ENCODE results near the gene MANSC1.
A peak's percentile ranks its signal among the peaks of the same experiment; 100 is the strongest.
"Not testable (repeated sequence)": the region's sequence is repeated elsewhere in the genome, so short reads cannot be mapped to it uniquely, and the experiment has no call there.

MANSC1 gene

DNA sequence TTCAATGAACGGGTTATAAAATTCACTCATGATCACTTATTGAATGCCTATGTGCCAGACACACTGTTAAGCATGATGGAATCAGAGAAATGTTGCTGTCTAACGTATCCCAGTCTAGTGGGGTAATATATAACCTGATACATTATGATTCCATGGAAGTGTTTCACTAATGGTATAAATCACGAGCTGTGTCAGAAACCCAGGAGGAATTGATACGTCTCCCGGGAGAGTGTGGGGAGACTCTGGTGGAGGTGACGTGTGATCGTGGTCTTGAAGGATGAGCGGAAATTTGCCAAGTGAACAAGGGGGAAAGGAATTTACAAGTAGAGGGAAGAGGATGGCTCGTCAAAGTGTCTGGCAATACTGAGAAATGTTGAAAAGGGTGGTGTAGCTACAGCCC is 26.5 kb downstream of the MANSC1 start:
- no peak for DNase-seq (ENCODE audit: low read depth)

- DNase-seq (ENCODE audit: low read depth) = no peak
Measured at GRCh38 chr12:12323118-12323517, 26.9 kb downstream of the MANSC1 start.

- DNase-seq (ENCODE audit: low read depth) = peak; percentile 29
Measured at GRCh38 chr12:12319451-12320183, 30.4 kb downstream of the MANSC1 start.

DNA sequence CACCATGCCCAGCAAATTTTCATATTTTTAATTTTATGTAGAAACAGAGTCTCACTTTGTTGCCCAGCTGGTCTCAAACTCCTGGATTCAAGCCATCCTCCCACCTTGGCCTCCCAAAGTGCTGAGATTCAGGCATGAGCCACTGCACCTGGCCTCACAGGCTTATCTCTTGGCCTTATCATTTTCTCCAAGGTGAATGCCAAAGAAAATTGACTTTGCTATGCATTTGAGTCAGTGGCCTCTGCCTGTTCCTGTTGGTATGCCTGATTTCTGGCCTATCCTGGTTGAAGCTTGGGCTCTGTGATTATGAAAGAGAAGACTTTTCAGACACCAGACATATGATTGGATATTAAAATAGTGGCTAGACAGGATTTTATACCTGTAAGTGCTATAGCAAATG is 34.2 kb downstream of the MANSC1 start:
- DNase-seq (ENCODE audit: low read depth) = no peak

DNA sequence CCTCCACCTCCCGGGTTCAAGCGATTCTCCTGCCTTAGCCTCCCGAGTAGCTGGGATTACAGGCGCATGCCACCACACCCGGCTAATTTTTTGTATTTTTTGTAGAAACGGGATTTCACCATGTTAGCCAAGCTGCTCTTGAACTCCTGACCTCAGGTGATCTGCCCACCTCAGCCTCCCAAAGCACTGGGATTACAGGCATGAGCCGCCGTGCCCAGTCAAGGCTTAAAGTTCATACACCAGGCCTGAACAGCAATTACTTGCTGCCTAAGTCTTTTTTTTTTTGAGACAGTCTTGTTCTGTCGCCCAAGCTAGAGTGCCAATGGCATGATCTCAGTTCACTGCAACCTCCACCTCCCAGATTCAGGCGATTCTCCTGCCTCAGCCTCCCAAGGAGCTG is 39.3 kb downstream of the MANSC1 start:
- DNase-seq (ENCODE audit: low read depth) = not testable (repeated sequence)

DNA sequence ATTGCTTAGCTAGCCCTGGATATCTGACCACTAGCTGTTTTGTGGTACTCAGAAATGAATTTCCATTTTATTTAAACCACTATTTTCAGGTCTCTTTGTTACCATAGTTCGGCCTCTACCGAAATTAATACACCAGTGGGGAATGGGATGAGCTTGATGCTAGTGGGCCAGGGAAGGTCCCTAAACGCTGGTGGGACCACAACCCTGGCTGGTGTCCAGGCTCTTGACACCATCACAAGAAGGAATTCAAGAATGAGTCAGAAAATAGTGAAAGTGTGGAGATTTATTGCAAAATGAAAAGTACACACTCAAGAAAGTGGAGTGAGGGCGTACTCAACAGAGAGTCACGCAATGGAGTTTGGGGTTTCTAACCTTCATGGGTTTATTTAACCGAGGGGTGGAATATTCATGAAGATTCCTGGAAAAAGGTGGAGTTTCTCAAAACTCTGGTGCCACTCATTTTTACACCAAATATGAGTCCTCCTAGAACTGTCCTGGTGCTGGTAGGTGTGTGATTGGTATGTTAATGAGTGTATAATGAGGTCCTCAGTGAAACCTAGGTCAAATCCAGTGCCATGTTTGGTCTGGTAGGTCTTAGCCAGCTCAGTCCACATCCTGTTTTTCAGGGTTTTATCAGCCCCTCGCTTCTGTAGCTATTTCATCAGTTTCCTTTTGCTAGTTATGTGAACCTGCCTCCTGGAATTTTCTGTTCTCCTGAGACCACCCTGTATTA is 44.3 kb downstream of the MANSC1 start:
- DNase-seq (ENCODE audit: low read depth) = peak; percentile 8

GRCh38 chr12:12302976-12303375 is 47.1 kb downstream of the MANSC1 start:
- DNase-seq (ENCODE audit: low read depth) = no peak

DNA sequence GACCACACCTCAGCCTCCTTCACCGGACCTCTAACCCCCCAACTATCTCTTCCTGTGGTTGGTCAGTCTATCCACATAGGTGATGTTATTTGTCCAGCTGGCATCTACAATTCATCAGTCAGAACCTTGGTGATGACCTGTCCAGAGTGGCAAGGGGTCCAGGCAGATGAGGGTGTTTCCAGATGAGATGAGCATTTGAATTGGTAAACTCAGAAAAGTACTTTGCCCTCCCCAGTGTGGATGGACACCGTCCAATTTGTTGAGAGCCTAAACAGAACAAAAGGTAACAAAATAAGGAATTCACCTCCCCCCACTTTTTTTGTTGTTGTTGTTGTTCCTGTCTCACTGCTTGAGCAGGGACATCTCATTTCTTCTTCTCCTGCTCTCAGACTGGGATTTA is 48.9 kb downstream of the MANSC1 start:
- no peak for DNase-seq (ENCODE audit: low read depth)

- DNase-seq (ENCODE audit: low read depth) = no peak
Measured at GRCh38 chr12:12297201-12297830, 52.7 kb downstream of the MANSC1 start.

DNA sequence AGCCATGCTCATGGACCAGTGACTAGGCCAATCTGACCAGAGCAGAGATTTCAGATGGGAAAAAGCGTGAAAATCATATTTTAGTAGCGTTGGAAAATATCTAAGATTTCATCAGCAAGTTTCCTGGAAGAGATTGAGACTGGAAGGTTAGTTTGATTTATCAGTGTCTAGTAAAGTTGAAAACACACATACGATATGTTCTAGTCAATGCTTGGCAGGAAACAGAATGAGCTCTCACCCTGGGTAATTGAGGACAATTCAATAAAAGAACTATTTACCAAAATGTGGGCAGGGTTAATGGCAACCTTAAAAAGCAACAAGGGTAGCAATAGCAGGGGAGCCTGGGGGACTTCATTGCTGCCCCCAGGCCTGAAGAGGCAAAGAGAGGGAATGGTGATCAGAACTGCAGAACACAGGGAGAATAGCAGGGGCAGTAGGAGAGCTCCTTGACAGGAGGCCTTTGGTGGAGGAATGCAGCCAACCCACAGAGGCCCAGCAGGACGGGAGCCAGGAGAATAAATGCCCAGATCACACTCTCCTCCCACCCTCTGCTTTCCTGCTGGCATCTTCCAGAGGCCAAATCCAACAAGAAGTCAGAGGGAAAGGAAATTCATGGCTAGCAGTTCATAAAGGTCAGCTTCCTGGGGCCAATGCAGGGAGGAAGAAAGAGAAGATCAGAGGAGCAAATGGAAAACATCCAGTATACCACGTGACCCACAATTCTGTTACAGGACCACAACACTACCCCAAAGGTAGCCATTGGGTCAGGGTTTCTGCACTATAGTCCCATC is 55.6 kb downstream of the MANSC1 start:
- DNase-seq (ENCODE audit: low read depth) = no peak

DNA sequence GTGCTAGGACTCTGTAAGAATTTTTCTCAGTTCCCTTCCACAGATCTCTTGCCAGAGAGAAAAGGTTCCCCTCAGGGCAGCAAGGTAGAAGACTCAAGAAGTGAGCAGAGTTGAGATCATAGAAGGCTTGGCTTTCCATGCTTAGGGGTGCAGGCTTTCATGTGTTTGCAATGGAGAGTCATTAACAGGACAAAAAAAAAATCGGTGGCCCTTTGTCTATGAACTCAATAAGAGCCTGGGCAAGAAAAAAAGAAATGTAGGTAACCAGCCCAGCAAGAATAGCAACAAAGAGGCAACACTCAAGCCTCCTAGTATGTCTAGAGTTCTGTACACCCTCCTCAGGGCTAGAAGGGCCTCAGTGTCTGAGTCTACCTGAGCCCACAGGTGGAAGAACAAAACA is 59.8 kb downstream of the MANSC1 start:
- DNase-seq (ENCODE audit: low read depth) = no peak

- DNase-seq (ENCODE audit: low read depth) = no peak
Measured at GRCh38 chr12:12286441-12286840, 63.6 kb downstream of the MANSC1 start.

GRCh38 chr12:12282761-12283425 is 67.1 kb downstream of the MANSC1 start:
- peak; percentile 85 for DNase-seq (ENCODE audit: low read depth)

DNA sequence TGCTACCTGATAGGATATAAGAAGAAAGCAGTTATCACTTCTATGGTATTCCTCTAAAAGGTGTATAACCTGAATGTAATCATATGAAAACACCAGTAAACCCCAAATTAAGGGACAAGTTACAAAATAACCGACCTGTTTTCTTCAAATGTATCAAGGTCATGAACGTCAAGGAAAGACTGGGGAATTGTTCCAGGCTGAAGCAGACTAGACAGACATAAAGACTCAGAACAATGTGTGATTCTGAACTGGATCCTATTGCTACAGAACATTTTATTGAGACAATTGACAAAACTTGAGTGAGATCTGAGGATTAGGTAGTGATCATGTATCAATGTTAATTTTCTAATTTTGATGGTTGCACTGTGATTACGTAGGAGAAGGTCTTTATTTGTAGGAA is 67.8 kb downstream of the MANSC1 start:
- DNase-seq (ENCODE audit: low read depth) = no peak

- no peak for DNase-seq (ENCODE audit: low read depth)
Measured at GRCh38 chr12:12281134-12281533, 68.9 kb downstream of the MANSC1 start.

DNA sequence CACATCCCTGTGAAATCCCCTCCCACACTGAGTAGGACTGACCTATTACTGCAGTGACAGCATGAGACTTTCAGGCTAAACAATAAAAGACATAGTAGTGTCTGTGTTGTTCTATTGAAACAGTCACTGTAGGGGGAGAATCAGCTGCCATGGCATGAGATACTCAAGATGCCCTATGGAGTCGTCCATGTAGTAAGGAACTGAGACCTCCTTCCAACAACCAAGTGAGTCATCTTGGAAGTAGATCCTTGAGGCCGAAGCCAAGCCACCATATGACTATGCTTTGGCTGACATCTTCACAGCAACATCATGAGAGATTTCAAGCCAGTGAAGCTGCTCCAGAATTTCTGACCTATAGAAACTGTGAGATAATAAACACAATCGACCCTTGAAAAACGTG is 71.1 kb downstream of the MANSC1 start:
- no peak for DNase-seq (ENCODE audit: low read depth)
